Activated naive CD8-positive, alpha-beta T cell (primary cell): ENCODE measurements around the gene NHSL1.

ENCODE experiments used
- H3K27ac Mint-ChIP-seq: one replicate; pipeline ENCODE4 v1.8.0; 2021; ENCODE audit warnings: mixed read lengths
- H3K27me3 Mint-ChIP-seq: one replicate; pipeline ENCODE4 v1.8.0; 2021; ENCODE audit warnings: mixed read lengths
- H3K36me3 Mint-ChIP-seq: one replicate; pipeline ENCODE4 v1.8.0; 2021; ENCODE audit warnings: mixed read lengths
- H3K4me1 Mint-ChIP-seq: one replicate; pipeline ENCODE4 v1.8.0; 2021; ENCODE audit warnings: low read depth, mixed read lengths
- H3K4me3 Mint-ChIP-seq: one replicate; pipeline ENCODE4 v1.8.0; 2021; ENCODE audit warnings: mild to moderate bottlenecking, mixed read lengths
- H3K9me3 Mint-ChIP-seq: one replicate; pipeline ENCODE4 v1.8.0; 2021; ENCODE audit warnings: low read depth, mixed read lengths

Gene NHSL1

DNA sequence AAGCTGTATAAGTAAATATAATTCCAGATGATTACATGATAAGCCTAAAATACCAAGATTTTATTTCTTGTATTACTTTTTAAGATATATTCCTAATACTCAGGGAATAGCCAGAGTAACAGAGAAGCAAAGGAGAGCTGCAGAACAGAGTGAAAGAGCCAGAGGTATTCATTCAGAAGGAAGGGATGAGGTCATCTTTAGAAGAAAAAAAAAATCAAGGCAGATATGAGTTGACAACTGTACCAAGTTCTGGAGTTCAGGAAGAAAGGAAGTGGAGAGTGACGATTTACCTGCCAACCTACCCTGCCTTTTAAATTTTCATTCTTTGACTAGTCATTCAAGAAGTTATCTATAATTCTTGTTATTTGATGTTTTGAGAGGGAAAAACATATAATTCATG lies 28.8 kb upstream of the NHSL1 start:
- Mint-ChIP-seq H3K4me3 (no peak overlapping the region), H3K27ac (no peak overlapping the region), H3K9me3 (no peaks in the 10 kb centered on the region), H3K4me1 (no peaks in the 10 kb centered on the region), H3K36me3 (no peaks in the 10 kb centered on the region), H3K27me3 (peaks cover 8% of the 10 kb centered on the region)

GRCh38 chr6:138527411-138528088 lies 28.3 kb upstream of the NHSL1 start:
- Mint-ChIP-seq H3K36me3 (no peaks in the 10 kb centered on the region), H3K9me3 (no peaks in the 10 kb centered on the region), H3K4me1 (no peaks in the 10 kb centered on the region), H3K4me3 (no peak overlapping the region), H3K27ac (no peak overlapping the region), H3K27me3 (peaks cover 9% of the 10 kb centered on the region)

DNA sequence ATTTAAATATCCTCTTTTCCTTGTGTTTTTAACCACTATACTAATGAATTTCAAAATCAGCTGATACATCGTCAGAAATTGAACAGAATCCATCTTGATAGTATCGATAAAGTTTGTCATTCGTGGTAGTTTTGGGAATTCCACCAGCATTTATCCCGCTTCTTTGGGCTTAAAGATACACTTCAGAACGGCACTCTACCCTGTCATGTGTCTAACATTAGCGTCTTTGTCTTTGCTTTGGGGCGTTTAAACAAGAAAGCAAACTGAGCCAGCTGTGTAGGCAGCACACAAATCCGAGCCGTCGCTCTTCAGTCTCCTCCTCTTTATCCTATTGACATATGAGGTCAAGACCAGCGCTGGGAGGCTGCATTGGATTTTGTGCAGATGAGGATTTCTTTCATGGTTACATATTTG lies 27.5 kb upstream of the NHSL1 start:
- H3K4me3 Mint-ChIP-seq: no peak overlapping the region
- no peaks in the 10 kb centered on the region for H3K4me1 Mint-ChIP-seq
- no peaks in the 10 kb centered on the region for H3K9me3 Mint-ChIP-seq
- H3K36me3 Mint-ChIP-seq: no peaks in the 10 kb centered on the region
- H3K27ac Mint-ChIP-seq: no peak overlapping the region
- H3K27me3 Mint-ChIP-seq: peaks cover 5% of the 10 kb centered on the region

DNA sequence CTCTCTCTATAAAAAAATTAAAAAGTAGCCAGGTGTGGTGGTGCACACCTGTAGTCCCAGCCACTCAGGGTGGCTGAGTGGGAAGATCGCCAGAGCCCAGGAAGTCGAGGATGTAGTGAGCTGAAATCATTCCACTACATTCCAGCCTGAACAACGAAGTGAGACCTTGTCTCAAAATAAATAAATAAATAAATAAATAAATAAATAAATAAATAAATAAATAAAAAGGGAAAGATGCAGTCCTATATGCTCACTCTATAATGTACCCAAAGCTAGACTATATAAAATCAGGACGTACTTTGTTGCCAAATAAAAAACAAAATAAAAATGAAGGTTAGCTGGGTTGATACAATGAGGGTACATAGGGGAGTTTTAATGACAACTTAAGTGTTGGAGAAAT lies 26.1 kb upstream of the NHSL1 start:
- Mint-ChIP-seq H3K4me1 (no peaks in the 10 kb centered on the region), H3K9me3 (no peaks in the 10 kb centered on the region), H3K27me3 (peaks cover 8% of the 10 kb centered on the region), H3K36me3 (no peaks in the 10 kb centered on the region), H3K27ac (no peak overlapping the region), H3K4me3 (no peak overlapping the region)

DNA sequence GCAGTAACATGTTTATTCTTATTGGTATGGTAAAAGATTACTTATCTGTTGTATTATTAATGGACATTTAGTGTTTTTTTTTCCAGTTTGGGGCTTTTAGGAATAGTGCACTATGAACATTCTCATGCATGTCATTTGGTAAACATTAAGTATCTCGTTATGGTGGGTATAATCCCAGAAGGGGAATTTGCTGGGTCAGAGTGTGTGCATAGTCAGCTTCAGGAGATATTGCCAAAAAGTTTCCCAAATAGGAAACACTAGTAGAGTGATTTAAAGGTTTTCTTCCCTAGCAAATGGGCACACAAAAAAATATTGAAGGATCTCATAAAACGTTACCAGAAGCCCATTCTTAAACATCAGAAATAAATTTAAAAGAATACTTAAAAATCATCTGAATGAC lies 25.2 kb upstream of the NHSL1 start:
- Mint-ChIP-seq H3K27me3 (peaks cover 8% of the 10 kb centered on the region), H3K36me3 (no peaks in the 10 kb centered on the region), H3K9me3 (no peaks in the 10 kb centered on the region), H3K4me1 (no peaks in the 10 kb centered on the region), H3K27ac (no peak overlapping the region), H3K4me3 (no peak overlapping the region)

- Mint-ChIP-seq H3K9me3 (no peaks in the 10 kb centered on the region), H3K27me3 (peaks cover 8% of the 10 kb centered on the region), H3K4me3 (no peak overlapping the region), H3K4me1 (no peaks in the 10 kb centered on the region), H3K36me3 (no peaks in the 10 kb centered on the region), H3K27ac (no peak overlapping the region)
Measured at GRCh38 chr6:138523347-138524210, 24.3 kb upstream of the NHSL1 start.

GRCh38 chr6:138522611-138523010 lies 23.3 kb upstream of the NHSL1 start:
- peaks cover 8% of the 10 kb centered on the region for H3K27me3 Mint-ChIP-seq
- no peaks in the 10 kb centered on the region for H3K36me3 Mint-ChIP-seq
- H3K4me1 Mint-ChIP-seq: no peaks in the 10 kb centered on the region
- no peak overlapping the region for H3K4me3 Mint-ChIP-seq
- H3K9me3 Mint-ChIP-seq: no peaks in the 10 kb centered on the region
- no peak overlapping the region for H3K27ac Mint-ChIP-seq

DNA sequence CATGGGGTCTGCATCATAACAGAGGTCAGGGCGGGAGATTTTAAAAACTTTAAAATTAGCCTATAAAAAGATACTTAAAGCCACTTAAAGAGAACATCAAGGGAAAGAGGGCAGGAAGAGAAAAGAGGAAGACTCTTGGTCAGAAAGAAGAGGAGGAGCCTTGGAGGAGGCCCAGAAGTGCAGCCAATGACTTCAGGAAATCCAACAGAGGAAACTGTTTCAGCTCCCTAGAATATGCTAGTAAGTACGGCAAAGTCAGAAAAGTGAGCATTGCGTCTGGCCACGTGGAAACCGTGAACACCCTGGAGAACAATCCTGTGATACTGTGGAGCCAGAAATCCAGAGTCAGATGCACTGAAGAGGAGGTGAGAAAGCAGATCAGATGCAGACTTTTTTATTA lies 22.5 kb upstream of the NHSL1 start:
- Mint-ChIP-seq H3K4me1 (no peaks in the 10 kb centered on the region), H3K9me3 (no peaks in the 10 kb centered on the region), H3K36me3 (no peaks in the 10 kb centered on the region), H3K27me3 (peaks cover 8% of the 10 kb centered on the region), H3K27ac (no peak overlapping the region), H3K4me3 (no peak overlapping the region)

DNA sequence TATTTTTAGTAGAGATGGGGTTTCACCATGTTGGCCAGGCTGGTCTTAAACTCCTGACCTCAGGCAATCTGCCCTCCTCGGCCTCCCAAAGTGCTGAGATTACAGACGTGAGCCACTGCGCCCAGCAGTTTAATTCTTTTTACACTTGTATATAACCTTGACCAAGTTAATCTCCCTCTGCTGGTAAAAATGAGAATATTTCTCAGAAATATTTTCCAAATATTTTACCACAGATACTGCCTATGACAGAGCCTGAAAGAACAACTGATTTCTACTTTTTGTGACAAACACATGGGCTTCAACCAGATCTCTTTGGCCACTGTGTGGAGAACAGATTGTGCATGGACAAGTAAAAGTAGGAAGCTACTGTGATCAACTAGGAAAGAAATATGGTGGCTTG lies 21.2 kb upstream of the NHSL1 start:
- no peak overlapping the region for H3K4me3 Mint-ChIP-seq
- no peaks in the 10 kb centered on the region for H3K9me3 Mint-ChIP-seq
- no peaks in the 10 kb centered on the region for H3K36me3 Mint-ChIP-seq
- no peak overlapping the region for H3K27ac Mint-ChIP-seq
- H3K4me1 Mint-ChIP-seq: no peaks in the 10 kb centered on the region
- H3K27me3 Mint-ChIP-seq: peaks cover 8% of the 10 kb centered on the region

DNA sequence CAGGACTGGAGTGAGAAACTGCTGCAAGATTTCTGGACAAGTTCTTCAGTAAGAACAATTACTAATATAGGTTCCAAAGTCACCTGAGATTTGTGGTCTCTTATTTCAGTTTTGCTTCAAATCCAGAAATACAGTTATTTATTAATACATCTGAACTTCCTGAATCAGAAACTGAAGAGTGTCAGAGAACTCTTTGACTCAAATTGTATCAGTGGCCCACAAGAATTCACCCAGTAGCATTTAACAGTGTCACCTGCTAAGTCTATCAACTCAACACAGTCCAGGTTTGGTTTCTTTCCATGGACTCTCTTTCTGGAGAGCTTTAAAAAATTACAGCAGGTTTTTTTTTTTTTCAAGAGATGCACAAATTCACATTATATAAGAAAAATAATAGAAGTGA lies 18.8 kb upstream of the NHSL1 start:
- Mint-ChIP-seq H3K27me3 (peaks cover 8% of the 10 kb centered on the region), H3K27ac (no peak overlapping the region), H3K4me3 (no peak overlapping the region), H3K9me3 (no peaks in the 10 kb centered on the region), H3K4me1 (peaks cover 2% of the 10 kb centered on the region), H3K36me3 (no peaks in the 10 kb centered on the region)

DNA sequence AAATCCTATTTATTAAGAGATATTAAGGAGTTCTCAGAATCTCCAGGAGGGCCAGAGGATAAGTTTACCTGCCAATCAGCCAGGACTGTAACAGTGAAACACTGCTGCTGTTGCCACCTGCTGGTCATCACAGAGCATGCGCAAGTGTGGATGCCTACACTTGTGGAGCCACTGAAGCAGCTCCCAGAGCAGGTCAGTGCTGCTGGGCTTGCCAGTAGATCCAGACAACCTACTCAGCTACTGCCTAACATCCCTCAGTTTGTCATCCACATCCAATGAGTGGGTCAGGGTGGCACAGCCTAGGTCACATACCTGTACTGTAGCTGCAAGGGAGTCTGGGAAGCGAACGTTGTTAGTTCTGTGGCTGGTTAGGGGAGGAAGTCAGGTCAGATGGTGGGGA lies 18.3 kb upstream of the NHSL1 start:
- Mint-ChIP-seq H3K9me3 (no peaks in the 10 kb centered on the region), H3K4me1 (peaks cover 2% of the 10 kb centered on the region), H3K4me3 (no peak overlapping the region), H3K27me3 (peaks cover 4% of the 10 kb centered on the region), H3K36me3 (no peaks in the 10 kb centered on the region), H3K27ac (no peak overlapping the region)

DNA sequence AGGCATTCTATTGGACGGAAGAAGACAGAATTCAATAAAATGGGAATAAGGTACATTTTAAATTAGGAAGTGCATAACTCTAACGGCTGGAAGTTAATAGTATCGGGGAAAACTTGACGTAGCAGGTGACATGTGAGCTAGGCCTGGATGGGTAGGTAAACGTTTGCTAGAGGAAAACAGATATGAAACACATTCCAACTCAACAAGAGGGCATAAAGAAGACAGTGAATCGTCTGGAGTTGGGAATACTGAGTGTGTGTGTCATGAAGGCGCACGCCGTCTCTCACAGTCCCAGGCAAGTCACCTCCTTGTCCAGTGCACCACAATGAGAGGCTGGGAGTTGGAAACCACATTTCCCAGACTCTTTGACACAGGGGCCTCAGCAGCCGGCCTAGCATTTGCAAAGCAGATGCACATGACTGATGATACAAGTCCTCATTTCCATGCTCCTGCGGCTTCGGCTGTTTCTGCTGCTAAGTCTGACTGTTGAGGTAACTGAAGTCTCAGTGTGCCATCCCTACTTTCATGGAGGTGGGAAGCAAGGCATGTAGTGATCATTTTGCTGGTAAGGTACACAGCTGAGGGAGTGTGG lies 16.5 kb upstream of the NHSL1 start:
- H3K27me3 Mint-ChIP-seq: peaks cover 3% of the 10 kb centered on the region
- peaks cover 2% of the 10 kb centered on the region for H3K4me1 Mint-ChIP-seq
- no peak overlapping the region for H3K27ac Mint-ChIP-seq
- H3K4me3 Mint-ChIP-seq: no peak overlapping the region
- no peaks in the 10 kb centered on the region for H3K36me3 Mint-ChIP-seq
- H3K9me3 Mint-ChIP-seq: no peaks in the 10 kb centered on the region

GRCh38 chr6:138514860-138515540 lies 15.7 kb upstream of the NHSL1 start:
- no peak overlapping the region for H3K27ac Mint-ChIP-seq
- no peak overlapping the region for H3K4me3 Mint-ChIP-seq
- H3K27me3 Mint-ChIP-seq: no peaks in the 10 kb centered on the region

GRCh38 chr6:138512609-138513008 lies 13.3 kb upstream of the NHSL1 start:
- Mint-ChIP-seq H3K36me3 (no peaks in the 10 kb centered on the region), H3K27ac (no peak overlapping the region)

More at GRCh38 chr6:138514860-138515540, 15.7 kb upstream of the NHSL1 start:
- H3K4me1 Mint-ChIP-seq: peaks cover 2% of the 10 kb centered on the region
- no peaks in the 10 kb centered on the region for H3K36me3 Mint-ChIP-seq
- H3K9me3 Mint-ChIP-seq: no peaks in the 10 kb centered on the region

DNA sequence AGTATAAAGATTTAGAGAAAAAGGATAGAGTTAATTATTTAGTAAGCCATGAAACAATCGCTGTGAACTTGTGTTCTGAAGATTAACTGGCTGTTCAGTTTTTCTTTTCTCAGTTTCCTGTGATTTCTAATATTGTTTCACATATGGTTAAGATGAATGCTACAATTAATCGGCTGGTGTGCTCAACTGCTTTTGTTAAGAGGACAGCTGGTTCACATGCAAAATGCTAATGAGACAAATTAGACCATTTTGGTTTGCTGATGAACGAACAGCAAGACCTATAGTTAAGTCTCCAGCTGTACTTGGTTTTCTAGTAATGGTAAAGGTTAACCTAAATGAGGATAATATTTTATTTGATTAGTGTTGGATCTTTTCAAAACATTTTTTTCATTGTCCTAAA lies 10.8 kb upstream of the NHSL1 start:
- H3K9me3 Mint-ChIP-seq: no peaks in the 10 kb centered on the region

More at GRCh38 chr6:138512609-138513008, 13.3 kb upstream of the NHSL1 start:
- Mint-ChIP-seq H3K4me3 (no peak overlapping the region), H3K4me1 (peaks cover 3% of the 10 kb centered on the region), H3K27me3 (no peaks in the 10 kb centered on the region), H3K9me3 (no peaks in the 10 kb centered on the region)

More for the DNA sequence above, 10.8 kb upstream of the NHSL1 start:
- H3K27ac Mint-ChIP-seq: no peak overlapping the region
- H3K36me3 Mint-ChIP-seq: no peaks in the 10 kb centered on the region
- H3K4me1 Mint-ChIP-seq: peaks cover 2% of the 10 kb centered on the region
- no peaks in the 10 kb centered on the region for H3K27me3 Mint-ChIP-seq
- no peak overlapping the region for H3K4me3 Mint-ChIP-seq
